ENCODE data around the gene OPCML.

The OPCML gene

DNA sequence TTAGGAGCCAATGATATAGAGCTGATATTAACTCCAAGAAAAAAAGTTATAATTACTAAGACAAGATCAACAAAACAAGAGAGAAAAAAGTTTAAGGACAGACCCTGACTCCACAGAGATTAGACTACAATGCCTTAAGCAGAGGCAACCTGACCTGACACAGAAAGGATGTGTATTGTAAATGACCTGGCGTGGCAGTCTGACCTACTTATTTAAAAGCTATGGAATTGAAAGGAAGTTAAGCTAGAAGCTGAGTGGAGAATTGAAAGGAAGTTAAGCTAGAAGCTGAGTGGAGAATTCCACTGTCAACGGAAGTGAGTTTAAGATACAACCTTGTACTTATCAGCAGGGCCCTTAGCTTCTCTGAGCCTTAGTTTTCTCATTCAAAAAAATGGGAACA lies 885.4 kb downstream of the OPCML start:
- Mint-ChIP-seq H3K4me1 (no peaks in the 10 kb centered on the region), H3K27ac (no peak overlapping the region), H3K27me3 (no peaks in the 10 kb centered on the region)

DNA sequence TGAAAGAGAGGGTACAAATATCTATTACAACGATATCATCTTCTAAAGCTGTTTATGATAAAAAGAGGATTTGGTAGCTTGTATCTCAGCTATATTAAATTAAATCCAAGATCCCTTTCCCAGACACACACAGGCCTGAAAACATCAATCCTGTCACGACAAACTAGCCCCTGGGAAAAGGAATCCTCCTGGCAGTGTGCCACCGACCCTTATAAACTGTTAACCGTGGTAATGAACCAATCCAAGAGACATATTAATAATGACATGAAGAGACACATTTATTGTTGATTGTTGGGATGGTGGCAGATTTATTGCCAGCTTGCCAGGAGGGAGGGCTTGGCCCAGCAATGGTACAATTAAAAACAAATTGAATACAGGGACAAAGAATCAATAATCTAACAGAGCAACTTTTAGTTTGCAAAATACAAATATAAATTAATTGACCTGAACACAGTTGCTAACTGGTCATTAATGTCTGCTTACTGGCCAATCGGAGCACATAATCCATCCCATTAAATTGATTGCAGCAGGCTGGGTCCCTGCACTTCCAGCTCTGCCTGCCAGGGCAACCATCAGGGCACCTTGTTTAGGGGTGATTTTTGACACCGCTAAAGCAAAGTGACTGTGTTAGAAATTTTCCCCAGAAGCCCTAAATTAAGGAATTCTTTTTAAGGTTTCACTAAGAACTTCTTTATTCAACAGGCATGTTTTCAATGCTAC lies 887.6 kb downstream of the OPCML start:
- H3K9me3 Mint-ChIP-seq, result no peaks in the 10 kb centered on the region
- no peaks in the 10 kb centered on the region for H3K36me3 Mint-ChIP-seq
- no peaks in the 10 kb centered on the region for H3K27me3 Mint-ChIP-seq
- no peak overlapping the region for H3K27ac Mint-ChIP-seq
- no peak overlapping the region for H3K4me3 Mint-ChIP-seq
- H3K4me1 Mint-ChIP-seq, result no peaks in the 10 kb centered on the region

More for the DNA sequence above, 885.4 kb downstream of the OPCML start:
- Mint-ChIP-seq H3K36me3 (no peaks in the 10 kb centered on the region), H3K4me3 (no peak overlapping the region), H3K9me3 (no peaks in the 10 kb centered on the region)

DNA sequence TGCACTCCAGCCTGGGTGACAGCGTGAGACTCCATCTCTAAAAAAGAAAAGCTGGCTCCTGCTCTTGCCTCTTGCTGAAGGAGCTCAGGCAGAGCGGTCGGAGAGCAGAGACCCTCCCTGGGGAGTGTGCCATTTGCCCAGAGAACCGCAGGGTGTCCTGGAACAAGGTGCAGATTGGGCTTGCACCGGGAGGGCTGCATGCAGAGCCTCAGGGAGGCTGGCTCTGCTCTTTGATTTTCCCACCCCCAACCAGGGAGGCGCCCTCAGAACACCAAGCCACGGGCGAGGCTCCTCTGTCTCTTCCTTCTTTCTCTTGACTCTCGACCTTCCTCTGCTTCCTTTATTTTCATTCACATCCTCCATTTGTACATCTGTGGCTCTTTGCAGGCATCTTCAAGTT lies 889.1 kb downstream of the OPCML start:
- H3K4me1 Mint-ChIP-seq, result no peaks in the 10 kb centered on the region
- H3K4me3 Mint-ChIP-seq, result no peak overlapping the region
- H3K27me3 Mint-ChIP-seq, result no peaks in the 10 kb centered on the region

GRCh38 chr11:132640952-132641351 lies 891.3 kb downstream of the OPCML start:
- Mint-ChIP-seq H3K4me1 (no peaks in the 10 kb centered on the region), H3K27ac (no peak overlapping the region), H3K36me3 (no peaks in the 10 kb centered on the region), H3K9me3 (no peaks in the 10 kb centered on the region), H3K27me3 (no peaks in the 10 kb centered on the region), H3K4me3 (no peak overlapping the region)

More for the DNA sequence above, 889.1 kb downstream of the OPCML start:
- H3K9me3 Mint-ChIP-seq, result no peaks in the 10 kb centered on the region
- no peak overlapping the region for H3K27ac Mint-ChIP-seq
- no peaks in the 10 kb centered on the region for H3K36me3 Mint-ChIP-seq

- Mint-ChIP-seq H3K27me3 (no peaks in the 10 kb centered on the region), H3K27ac (no peak overlapping the region), H3K4me3 (no peak overlapping the region), H3K4me1 (no peaks in the 10 kb centered on the region), H3K9me3 (no peaks in the 10 kb centered on the region), H3K36me3 (no peaks in the 10 kb centered on the region)
Measured at GRCh38 chr11:132639986-132640385, 892.3 kb downstream of the OPCML start.

DNA sequence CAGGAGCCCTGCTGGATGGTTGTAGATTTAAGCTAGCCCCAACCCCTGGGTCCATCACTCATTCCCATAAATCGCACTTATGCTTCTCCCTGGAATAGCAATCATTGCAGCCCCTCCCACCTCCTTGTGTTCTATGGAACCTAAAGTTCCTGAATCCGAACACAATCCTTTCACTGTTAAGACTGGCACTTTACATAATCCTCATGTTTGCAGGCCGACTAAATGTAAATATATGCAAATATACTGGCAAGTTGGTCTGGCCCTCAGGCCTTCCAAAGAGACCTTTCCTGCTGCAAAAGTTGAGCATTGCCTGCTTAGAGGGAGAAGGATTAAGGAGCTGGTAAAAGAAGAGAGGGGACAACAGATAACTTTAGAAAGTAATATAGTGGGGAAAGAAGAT lies 892.9 kb downstream of the OPCML start:
- no peaks in the 10 kb centered on the region for H3K36me3 Mint-ChIP-seq
- H3K27me3 Mint-ChIP-seq, result no peaks in the 10 kb centered on the region
- H3K4me3 Mint-ChIP-seq, result no peak overlapping the region
- no peak overlapping the region for H3K27ac Mint-ChIP-seq
- no peaks in the 10 kb centered on the region for H3K4me1 Mint-ChIP-seq
- no peaks in the 10 kb centered on the region for H3K9me3 Mint-ChIP-seq

GRCh38 chr11:132638423-132638822 lies 893.9 kb downstream of the OPCML start:
- Mint-ChIP-seq H3K36me3 (no peaks in the 10 kb centered on the region), H3K9me3 (no peaks in the 10 kb centered on the region), H3K4me1 (no peaks in the 10 kb centered on the region), H3K4me3 (no peak overlapping the region), H3K27me3 (no peaks in the 10 kb centered on the region), H3K27ac (no peak overlapping the region)

GRCh38 chr11:132636523-132636922 lies 895.8 kb downstream of the OPCML start:
- no peaks in the 10 kb centered on the region for H3K27me3 Mint-ChIP-seq
- no peaks in the 10 kb centered on the region for H3K4me1 Mint-ChIP-seq
- no peak overlapping the region for H3K4me3 Mint-ChIP-seq
- no peaks in the 10 kb centered on the region for H3K9me3 Mint-ChIP-seq
- no peak overlapping the region for H3K27ac Mint-ChIP-seq
- no peaks in the 10 kb centered on the region for H3K36me3 Mint-ChIP-seq

- Mint-ChIP-seq H3K36me3 (no peaks in the 10 kb centered on the region), H3K4me1 (no peaks in the 10 kb centered on the region), H3K9me3 (peaks cover 9% of the 10 kb centered on the region), H3K27ac (no peak overlapping the region), H3K27me3 (no peaks in the 10 kb centered on the region), H3K4me3 (no peak overlapping the region)
Measured at GRCh38 chr11:132632641-132633124, 899.6 kb downstream of the OPCML start.

GRCh38 chr11:132631989-132632388 lies 900.3 kb downstream of the OPCML start:
- no peak overlapping the region for H3K4me3 Mint-ChIP-seq
- peaks cover 12% of the 10 kb centered on the region for H3K9me3 Mint-ChIP-seq
- no peaks in the 10 kb centered on the region for H3K27me3 Mint-ChIP-seq
- no peaks in the 10 kb centered on the region for H3K4me1 Mint-ChIP-seq
- H3K27ac Mint-ChIP-seq, result no peak overlapping the region
- no peaks in the 10 kb centered on the region for H3K36me3 Mint-ChIP-seq

- Mint-ChIP-seq H3K4me3 (no peak overlapping the region), H3K4me1 (no peaks in the 10 kb centered on the region), H3K27me3 (no peaks in the 10 kb centered on the region), H3K27ac (no peak overlapping the region), H3K9me3 (peaks cover 12% of the 10 kb centered on the region), H3K36me3 (no peaks in the 10 kb centered on the region)
Measured at GRCh38 chr11:132627981-132628380, 904.3 kb downstream of the OPCML start.

GRCh38 chr11:132626446-132626845 lies 905.9 kb downstream of the OPCML start:
- Mint-ChIP-seq H3K27me3 (no peaks in the 10 kb centered on the region), H3K36me3 (no peaks in the 10 kb centered on the region), H3K9me3 (peaks cover 12% of the 10 kb centered on the region), H3K4me3 (no peak overlapping the region), H3K4me1 (no peaks in the 10 kb centered on the region), H3K27ac (no peak overlapping the region)

GRCh38 chr11:132623511-132623910 lies 908.8 kb downstream of the OPCML start:
- H3K4me1 Mint-ChIP-seq, result no peaks in the 10 kb centered on the region
- no peaks in the 10 kb centered on the region for H3K36me3 Mint-ChIP-seq
- no peak overlapping the region for H3K27ac Mint-ChIP-seq
- peaks cover 6% of the 10 kb centered on the region for H3K9me3 Mint-ChIP-seq
- no peaks in the 10 kb centered on the region for H3K27me3 Mint-ChIP-seq
- H3K4me3 Mint-ChIP-seq, result no peak overlapping the region

DNA sequence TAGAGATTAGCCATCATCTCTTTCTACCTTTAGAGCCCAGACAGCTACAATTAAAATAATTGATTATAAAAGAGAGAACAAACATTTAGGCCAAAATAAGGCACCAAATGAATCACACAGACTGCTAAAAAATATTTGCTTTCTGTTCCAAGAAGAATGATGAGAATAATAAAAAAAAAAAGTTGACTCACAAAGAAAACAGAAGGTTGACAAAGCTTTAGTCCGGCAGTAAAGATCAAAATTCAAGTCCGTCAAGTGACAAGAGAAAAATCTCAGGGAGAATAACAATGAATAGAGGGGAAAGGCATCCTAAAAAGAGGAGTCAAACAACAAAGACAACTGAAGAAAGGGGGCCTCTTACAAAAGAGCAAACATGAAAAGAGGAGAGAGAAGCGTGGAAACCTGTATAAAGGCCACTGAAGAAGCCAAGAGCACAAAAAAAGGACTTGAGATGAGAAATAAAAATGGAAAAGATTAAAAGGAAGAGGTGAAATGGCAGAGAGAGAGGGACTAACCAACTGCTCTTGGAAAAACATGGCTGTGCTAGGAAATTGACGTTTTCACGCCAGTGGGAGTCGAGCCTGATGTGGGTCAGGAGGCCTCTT lies 910.2 kb downstream of the OPCML start:
- H3K9me3 Mint-ChIP-seq, result no peaks in the 10 kb centered on the region
- no peaks in the 10 kb centered on the region for H3K27me3 Mint-ChIP-seq
- H3K36me3 Mint-ChIP-seq, result no peaks in the 10 kb centered on the region
- H3K4me1 Mint-ChIP-seq, result no peaks in the 10 kb centered on the region
- no peak overlapping the region for H3K4me3 Mint-ChIP-seq
- H3K27ac Mint-ChIP-seq, result peak overlapping the region; percentile 6

GRCh38 chr11:132620423-132620822 lies 911.9 kb downstream of the OPCML start:
- Mint-ChIP-seq H3K27me3 (no peaks in the 10 kb centered on the region), H3K4me3 (no peak overlapping the region), H3K9me3 (no peaks in the 10 kb centered on the region), H3K27ac (no peak overlapping the region), H3K36me3 (no peaks in the 10 kb centered on the region), H3K4me1 (no peaks in the 10 kb centered on the region)

DNA sequence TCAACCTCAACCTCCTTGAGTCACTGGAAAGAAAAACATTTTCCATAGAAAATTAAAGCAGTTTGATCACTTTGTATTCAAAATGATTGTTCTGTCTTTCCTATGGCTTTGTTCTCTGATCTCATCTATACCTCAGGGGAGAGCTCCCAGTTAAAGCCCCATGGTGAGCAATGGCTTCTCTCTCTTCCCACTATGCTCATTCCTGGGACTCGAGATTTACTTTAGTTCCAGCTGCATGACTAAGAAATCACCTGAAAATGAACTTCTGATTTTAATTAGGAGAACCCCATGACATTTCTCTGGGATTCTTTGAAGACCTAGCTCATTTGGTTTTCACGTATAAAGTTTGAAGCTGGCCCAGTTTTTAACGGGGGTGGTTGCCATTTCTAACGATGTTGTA lies 921.5 kb downstream of the OPCML start:
- Mint-ChIP-seq H3K27me3 (no peaks in the 10 kb centered on the region), H3K36me3 (no peaks in the 10 kb centered on the region), H3K4me3 (no peak overlapping the region), H3K4me1 (no peaks in the 10 kb centered on the region), H3K27ac (no peak overlapping the region), H3K9me3 (peaks cover 4% of the 10 kb centered on the region)
